HG03066 (cell line): ENCODE results near the gene APEX2.
"Not testable (repeated sequence)": the region's sequence is repeated elsewhere in the genome, so short reads cannot be mapped to it uniquely, and the experiment has no call there.

Source experiments
- ATAC-seq: cut with Tn5 transposase; IDR thresholded peaks from one replicate; pipeline ENCODE4 v1.9.1; 2021; ENCODE audit warnings: low read depth; ENCODE audit not compliant: unreplicated experiment

APEX2 gene

GRCh38 chrX:55008571-55009358 lies 8.6 kb downstream of the APEX2 start:
- no peak for ATAC-seq

GRCh38 chrX:55011294-55011693 lies 11.1 kb downstream of the APEX2 start:
- no peak for ATAC-seq

- ATAC-seq, result no peak
These were observed 14.7 kb downstream of the APEX2 start for GRCh38 chrX:55014897-55015299.

DNA sequence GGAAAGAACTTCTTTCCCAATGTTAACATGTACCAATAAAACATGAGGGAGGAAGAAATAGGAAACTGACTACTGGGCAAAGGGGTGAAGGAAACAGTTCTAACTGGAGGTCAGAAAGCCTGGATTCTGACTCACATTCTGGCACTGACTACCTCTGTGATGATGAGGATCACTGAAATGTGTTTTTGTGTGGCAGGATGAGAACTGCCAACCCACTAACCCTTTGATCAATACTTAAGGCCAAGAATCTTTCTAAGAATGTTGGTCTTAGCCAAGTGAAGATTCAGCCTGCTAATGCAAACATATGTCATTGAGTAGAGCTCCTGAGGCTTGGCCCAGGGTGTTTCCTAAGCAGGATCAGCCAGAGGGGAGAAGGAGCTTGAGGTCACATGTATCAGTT lies 26.0 kb downstream of the APEX2 start:
- ATAC-seq, result no peak

DNA sequence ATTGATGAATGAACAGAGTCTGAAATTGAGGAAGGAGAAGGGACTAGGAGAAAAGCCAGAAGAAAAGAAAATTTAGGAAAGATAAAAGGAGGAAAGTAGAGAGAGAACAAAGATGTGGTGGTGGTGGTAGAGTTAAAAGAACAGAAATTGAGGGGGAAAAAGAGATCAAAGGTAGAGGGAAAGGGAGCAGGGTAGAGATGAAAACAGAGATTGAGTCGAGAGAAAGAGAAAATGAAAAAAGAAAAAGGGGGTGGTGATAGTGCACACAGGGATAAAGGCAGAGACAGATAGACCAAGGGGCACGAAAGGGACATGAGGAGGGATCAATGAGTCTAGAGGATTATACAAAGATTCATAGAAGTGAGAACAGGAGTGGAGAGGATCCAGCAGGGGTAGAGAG lies 26.7 kb downstream of the APEX2 start:
- ATAC-seq, result no peak

DNA sequence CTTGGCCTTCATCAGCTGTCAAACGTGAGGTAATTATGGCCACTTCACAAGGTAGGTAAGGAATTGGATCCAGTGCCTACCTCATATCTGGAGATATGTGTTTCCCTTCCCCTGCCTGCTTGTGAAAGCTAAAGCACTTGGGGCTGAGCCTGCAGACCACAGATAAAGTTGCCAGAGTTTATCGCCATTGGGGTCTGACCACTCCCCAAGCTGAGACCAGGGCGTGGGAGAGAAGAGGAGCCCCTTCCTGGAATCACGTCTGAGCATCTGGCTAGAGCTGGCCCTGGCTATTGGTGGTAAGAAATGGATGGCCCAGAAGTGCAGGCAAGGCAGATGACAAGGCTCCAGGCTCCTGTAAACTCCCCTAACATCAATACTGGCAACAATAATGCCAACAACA lies 27.9 kb downstream of the APEX2 start:
- ATAC-seq, result no peak

DNA sequence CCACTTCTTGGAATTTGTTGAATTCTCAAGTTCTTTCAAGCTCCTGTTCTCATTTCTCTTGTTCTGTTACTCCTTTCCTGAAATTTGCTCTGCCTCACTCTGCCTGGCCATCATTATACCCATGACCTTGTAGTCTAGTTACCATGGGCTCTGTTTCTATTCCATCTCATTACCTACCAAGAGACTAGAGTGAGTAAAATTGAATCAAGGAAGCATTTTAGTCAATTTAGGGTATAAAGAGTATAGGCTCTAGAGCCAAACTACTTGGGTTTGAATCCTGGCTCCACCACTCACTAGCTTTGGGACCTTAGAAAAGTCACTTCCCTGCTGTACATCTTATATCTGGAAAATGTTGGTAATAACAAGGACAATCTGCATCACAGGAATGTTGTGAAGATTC lies 28.4 kb downstream of the APEX2 start:
- ATAC-seq, result no peak

DNA sequence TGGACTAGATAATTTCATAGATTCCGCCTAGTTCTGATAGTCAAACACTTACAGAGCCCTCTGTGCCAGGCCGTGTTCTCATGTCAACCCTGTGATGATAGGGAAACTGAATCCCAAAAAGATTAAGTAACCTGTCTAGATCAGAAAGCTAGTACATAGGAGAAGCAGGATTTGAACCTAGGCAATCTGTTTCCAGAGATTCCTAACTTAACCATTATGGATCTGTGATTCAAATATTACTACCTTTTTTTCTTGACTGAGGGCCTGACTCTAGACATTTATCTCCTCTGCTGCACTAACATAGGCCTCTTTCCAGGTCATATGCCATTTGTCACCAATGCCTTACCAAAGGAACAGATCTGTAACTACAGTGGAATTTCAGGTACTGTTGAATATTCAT lies 29.1 kb downstream of the APEX2 start:
- no peak for ATAC-seq

GRCh38 chrX:55030271-55031205 lies 30.4 kb downstream of the APEX2 start, which contains the start of gene ALAS2:
ALAS2 (minus strand) TSS chrX:55030977; CDS start chrX:55026000, 4,977 bp downstream.
- no peak for ATAC-seq

DNA sequence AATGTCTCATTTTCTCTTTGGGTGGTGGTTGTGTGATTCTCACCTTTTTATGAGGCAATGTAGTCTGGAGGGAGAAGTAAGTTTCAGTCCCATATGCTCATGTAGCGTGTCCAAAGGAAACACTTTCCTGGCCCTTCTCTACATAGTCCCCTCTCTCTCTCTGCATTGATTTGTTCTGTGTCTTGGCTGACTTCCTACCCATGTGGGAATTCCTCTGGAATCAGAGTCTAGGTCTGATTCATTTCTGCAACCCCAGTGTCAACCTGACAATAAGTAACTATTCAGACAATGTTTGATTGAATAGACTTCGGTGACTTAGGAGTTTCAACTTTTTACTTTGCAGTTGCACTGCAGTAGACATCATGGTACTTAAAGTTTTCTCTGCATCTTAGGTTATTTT lies 33.3 kb downstream of the APEX2 start:
- no peak for ATAC-seq

DNA sequence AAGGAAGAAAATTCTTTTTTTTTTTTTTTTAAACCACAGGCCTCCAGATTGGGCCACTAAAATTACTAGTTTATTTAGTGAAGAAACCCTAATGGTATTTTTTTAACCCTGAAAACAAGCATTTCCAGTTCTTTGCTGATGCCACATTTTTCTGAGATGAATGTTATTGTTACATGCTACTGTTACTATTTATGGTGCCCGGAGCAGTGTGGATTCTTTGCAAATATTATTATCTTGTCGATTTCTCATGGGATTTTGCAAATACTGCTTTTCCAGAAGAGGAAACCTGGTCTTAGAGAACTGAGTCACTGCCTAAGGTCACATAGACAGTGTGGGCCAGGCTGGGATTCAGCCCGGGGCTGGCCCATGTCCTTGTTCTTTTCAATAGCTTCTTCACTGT lies 39.3 kb downstream of the APEX2 start:
- no peak for ATAC-seq

GRCh38 chrX:55041514-55041913 lies 41.4 kb downstream of the APEX2 start:
- no peak for ATAC-seq

DNA sequence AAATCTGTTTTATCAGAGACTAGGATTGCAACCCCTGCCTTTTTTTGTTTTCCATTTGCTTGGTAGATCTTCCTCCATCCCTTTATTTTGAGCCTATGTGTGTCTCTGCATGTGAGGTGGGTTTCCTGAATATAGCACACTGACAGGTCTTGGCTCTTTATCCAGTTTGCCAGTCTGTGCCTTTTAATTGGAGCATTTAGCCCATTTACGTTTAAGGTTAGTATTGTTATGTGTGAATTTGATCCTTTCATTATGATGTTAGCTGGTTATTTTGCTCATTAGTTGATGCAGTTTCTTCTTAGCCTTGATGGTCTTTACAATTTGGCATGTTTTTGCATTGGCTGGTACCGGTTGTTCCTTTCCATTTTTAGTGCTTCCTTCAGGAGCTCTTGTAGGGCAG lies 50.4 kb downstream of the APEX2 start:
- not testable (repeated sequence) for ATAC-seq

GRCh38 chrX:55056820-55057674 lies 56.9 kb downstream of the APEX2 start:
- no peak for ATAC-seq

- no peak for ATAC-seq
These were observed 57.6 kb downstream of the APEX2 start for GRCh38 chrX:55057675-55058249.
